Measurements from ENCODE around the gene GAS2L3.
"Not testable (repeated sequence)": the region's sequence is repeated elsewhere in the genome, so short reads cannot be mapped to it uniquely, and the experiment has no call there.

Gene GAS2L3

GRCh38 chr12:100574187-100575074 lies 947 bp downstream of the GAS2L3 start:
- no peak for DNase-seq (ENCODE audit: low read depth in 2 of 2)

- DNase-seq (ENCODE audit: low read depth in 2 of 2): no peak
Measured at GRCh38 chr12:100576331-100577036, 3.0 kb downstream of the GAS2L3 start.

- DNase-seq (ENCODE audit: low read depth in 2 of 2): no peak
Measured at GRCh38 chr12:100578923-100579322, 5.4 kb downstream of the GAS2L3 start.

GRCh38 chr12:100579844-100580243 lies 6.4 kb downstream of the GAS2L3 start:
- no peak for DNase-seq (ENCODE audit: low read depth in 2 of 2)

GRCh38 chr12:100584256-100584655 lies 10.8 kb downstream of the GAS2L3 start:
- no peak for DNase-seq (ENCODE audit: low read depth in 2 of 2)

- no peak for DNase-seq (ENCODE audit: low read depth in 2 of 2)
Measured at GRCh38 chr12:100591979-100592378, 18.5 kb downstream of the GAS2L3 start.

GRCh38 chr12:100593490-100593889 lies 20.0 kb downstream of the GAS2L3 start:
- DNase-seq (ENCODE audit: low read depth in 2 of 2): no peak

GRCh38 chr12:100601626-100602025 lies 28.1 kb downstream of the GAS2L3 start:
- DNase-seq (ENCODE audit: low read depth in 2 of 2): no peak

GRCh38 chr12:100602997-100603396 lies 29.5 kb downstream of the GAS2L3 start:
- not testable (repeated sequence) for DNase-seq (ENCODE audit: low read depth in 2 of 2)

GRCh38 chr12:100608776-100609175 lies 35.3 kb downstream of the GAS2L3 start:
- no peak for DNase-seq (ENCODE audit: low read depth in 2 of 2)

GRCh38 chr12:100610666-100611430 lies 37.4 kb downstream of the GAS2L3 start:
- no peak for DNase-seq (ENCODE audit: low read depth in 2 of 2)

- no peak for DNase-seq (ENCODE audit: low read depth in 2 of 2)
Measured at GRCh38 chr12:100612606-100613005, 39.1 kb downstream of the GAS2L3 start.

- DNase-seq (ENCODE audit: low read depth in 2 of 2): no peak
Measured at GRCh38 chr12:100624571-100624970, 51.1 kb downstream of the GAS2L3 start.

GRCh38 chr12:100632445-100632892 lies 59.0 kb downstream of the GAS2L3 start:
- no peak for DNase-seq (ENCODE audit: low read depth in 2 of 2)

GRCh38 chr12:100633082-100633785 lies 59.8 kb downstream of the GAS2L3 start:
- not testable (repeated sequence) for DNase-seq (ENCODE audit: low read depth in 2 of 2)

GRCh38 chr12:100643246-100643645 lies 69.8 kb downstream of the GAS2L3 start:
- DNase-seq (ENCODE audit: low read depth in 2 of 2): no peak

GRCh38 chr12:100646896-100647295 lies 73.4 kb downstream of the GAS2L3 start:
- no peak for DNase-seq (ENCODE audit: low read depth in 2 of 2)

GRCh38 chr12:100651108-100651507 lies 77.6 kb downstream of the GAS2L3 start:
- DNase-seq (ENCODE audit: low read depth in 2 of 2): no peak

- DNase-seq (ENCODE audit: low read depth in 2 of 2): no peak
Measured at GRCh38 chr12:100651694-100652093, 78.2 kb downstream of the GAS2L3 start.

GRCh38 chr12:100652488-100652887 lies 79.0 kb downstream of the GAS2L3 start:
- DNase-seq (ENCODE audit: low read depth in 2 of 2): no peak

GRCh38 chr12:100656141-100656540 lies 82.7 kb downstream of the GAS2L3 start:
- no peak for DNase-seq (ENCODE audit: low read depth in 2 of 2)
